GM19035 (cell line): ENCODE results near the gene ANO1.
"Not testable (repeated sequence)": the region's sequence is repeated elsewhere in the genome, so short reads cannot be mapped to it uniquely, and the experiment has no call there.

Experiments used
- ATAC-seq: cut with Tn5 transposase; IDR thresholded peaks from one replicate; pipeline ENCODE4 v1.9.1; 2021; ENCODE audit not compliant: unreplicated experiment

The ANO1 gene

DNA sequence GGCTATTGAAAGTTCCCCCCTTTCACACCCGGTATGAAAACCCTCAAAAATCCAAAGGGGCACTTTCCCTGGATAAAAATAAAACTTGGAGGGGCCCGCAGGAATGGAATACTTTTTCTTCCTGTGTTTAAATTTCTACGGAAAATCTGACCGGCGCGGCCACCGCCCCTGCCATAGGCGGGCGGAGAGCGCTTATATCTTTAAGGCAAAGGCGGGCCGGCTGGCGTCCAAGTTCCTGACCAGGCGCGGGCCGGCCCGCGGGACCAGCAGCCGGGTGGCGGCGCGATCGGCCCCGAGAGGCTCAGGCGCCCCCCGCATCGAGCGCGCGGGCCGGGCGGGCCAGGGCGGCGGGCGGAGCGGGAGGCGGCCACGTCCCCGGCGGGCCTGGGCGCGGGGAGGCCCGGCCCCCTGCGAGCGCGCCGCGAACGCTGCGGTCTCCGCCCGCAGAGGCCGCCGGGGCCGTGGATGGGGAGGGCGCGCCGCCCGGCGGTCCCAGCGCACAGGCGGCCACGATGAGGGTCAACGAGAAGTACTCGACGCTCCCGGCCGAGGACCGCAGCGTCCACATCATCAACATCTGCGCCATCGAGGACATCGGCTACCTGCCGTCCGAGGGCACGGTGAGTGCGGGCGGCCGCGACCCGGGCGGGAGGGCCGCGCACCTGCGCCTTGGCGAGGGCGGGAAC is at the start of gene ANO1:
TSS of gene ANO1 (plus strand) at position 223 of the 686 bp plus-strand sequence. CDS start at position 513, 290 bp downstream.
- ATAC-seq: no peak

DNA sequence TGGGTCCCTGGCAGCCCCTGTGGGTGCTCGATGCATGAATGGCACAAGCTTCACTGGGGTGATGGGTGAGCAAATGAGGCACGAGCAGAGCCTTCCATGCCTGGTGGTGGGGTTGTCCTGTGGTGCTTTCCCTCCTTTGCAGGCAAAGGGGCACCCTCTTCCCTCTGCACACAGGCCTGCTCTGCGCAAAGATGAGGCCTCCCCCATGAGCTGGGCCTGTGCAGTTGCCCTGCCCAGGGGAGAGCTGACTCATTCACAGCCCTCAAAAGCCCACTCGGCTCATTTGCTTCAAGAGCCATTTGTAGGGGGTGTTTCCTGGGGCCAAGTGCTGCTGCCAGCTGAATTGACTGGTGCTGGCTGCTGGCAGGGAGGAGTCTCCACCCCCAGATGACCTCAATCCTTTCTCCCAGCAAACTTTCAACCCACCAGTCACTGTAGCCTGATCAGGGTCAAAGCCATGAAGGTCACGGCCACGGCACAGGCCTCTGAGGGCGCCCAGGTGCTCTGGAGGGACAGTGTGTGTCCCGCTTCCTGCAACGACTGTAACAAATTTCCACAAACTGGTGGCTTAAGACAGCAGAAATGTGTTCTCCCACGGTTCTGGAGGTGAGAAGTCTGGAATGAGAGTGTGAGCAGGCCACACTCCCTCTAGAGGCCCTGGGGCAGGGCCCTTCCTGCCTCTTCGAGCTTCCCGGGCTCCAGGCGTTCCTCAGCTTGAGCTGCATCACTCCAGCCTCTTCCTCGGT is 48.8 kb upstream of the ANO1 start:
- no peak for ATAC-seq

DNA sequence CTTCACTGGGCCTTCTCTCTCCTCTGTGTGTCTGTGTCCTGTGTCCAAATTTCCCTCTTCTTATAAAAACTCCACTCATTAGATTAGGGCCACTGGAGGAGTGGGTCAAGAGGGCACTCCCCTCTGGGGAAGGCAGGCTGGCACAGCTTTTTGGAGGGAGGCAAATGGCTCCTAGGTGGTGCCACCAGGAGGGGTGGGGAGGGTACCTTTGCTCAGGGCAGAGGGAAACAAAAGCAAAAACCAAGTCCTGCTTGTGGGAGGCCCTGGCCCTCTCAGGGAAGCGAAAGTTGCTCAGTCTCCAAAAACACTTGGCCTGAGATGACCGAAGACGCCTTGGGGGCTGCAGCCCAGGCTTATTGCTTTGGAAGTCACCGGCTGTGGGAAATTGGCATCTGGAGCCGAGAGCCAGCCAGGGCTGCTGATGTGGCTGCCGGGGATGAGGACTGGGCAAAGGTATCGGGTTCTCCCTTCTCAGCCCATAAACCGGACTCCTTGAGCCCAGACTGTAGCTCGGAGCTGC is 48.2 kb upstream of the ANO1 start:
- no peak for ATAC-seq

DNA sequence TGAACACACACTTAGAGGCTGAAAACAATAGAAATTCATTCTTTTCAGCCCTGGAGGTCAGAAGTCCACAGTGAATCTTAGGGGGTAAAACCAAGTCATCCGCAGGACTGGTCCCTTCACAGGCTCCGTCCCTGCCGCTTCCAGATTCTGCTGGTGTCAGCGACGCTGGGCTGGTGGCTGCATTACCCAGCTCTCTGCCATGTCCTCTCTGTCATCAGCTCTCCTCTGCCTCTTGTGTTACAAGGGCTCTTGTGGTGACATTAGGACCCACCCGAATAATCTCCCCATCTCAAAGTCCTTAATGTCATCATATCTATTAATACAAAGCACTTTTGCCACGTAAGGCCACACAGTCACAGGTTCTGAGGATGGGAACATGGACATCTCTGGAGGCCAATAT is 47.7 kb upstream of the ANO1 start:
- ATAC-seq: no peak

DNA sequence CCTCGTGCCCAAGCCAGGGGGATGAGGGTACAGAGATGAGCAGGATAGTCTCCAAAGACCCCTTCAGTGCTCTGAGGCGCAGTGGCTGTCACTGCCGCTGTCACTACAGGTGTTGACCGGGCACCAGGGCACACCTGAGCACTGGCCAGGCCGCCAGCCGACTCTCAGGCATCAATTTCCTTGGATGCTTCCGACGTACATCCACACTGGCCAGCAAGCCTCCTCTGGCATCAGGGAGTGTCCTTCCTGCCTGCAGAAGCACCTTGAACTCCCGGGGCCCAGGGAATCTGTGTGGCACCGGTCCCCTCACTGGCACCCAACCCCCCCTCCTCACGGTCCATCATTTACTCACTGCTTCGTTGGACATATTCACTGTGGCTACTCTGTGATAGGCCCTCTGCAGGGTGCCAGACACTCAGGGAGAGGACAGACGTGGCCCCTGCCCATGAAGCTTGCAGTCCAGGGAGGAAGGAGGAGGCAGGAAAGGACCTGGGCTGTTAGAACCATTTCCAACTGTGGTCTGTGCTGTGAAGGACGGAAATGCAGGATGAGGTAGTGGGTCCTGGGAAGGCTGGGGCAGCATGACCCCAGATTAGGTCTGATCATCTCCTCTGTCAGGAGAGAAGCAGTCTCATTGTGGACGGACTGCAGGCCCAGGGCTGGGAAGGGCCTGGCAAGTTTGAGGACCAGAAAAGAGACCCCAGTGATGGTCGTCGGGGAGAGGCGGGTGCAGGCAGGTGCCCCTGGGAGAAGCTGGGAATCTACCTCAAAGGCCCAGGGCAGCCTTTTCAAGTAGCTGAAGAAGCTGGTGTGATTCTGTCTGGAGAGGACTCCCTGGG is 46.3 kb upstream of the ANO1 start:
- ATAC-seq: no peak

DNA sequence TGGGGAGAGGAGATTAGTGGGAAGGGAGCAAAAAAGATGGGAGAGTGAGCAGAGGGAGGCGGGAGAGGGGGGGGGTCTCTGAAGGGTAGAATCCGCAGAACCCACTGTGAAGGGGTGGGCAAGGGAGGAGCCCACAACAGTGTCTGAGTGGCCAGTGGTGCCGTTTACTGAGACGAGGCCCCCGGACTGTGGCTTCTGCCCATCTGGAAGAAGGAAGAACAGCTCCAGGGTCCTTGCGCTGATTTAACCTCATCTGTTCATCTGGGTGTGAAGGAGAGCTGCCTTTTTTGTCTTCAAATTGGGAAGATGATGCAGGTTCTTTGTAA is 45.7 kb upstream of the ANO1 start:
- ATAC-seq: no peak

DNA sequence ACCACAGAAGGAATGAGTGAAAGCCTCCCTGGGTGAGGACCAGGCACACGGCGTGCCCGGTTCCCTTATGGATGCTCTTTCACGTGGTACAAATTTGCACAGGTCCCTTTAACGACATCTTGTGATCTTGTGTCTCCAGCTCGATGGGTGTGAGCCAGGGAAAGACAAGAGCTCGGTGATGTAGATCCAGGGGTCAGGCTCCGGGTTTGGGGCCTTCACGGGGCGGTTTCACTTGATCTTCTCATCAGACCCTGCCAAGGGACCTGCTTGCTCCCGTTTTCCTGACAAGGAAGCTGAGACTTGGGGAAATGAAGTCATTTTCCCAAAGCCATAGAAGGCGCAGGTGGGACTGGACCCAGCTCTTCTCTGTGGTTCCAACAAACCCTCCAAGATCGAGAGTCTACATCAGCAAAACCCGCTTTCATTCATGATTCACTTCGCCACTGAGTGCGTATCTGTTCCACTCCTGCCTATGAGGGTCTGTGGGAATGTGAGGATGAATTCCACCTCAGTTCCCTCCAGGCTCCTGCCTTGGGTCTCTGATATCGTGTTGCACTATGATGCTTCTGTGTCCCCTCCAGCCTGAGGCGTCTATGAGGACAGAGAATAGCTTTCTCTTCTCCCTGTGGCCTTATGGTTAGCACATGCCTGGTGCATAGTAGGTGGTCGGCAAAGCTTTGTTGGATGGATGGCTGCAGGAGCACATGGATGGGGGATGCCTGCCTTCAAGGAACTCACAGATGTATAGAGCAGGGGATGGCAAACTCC is 45.0 kb upstream of the ANO1 start:
- ATAC-seq: no peak

DNA sequence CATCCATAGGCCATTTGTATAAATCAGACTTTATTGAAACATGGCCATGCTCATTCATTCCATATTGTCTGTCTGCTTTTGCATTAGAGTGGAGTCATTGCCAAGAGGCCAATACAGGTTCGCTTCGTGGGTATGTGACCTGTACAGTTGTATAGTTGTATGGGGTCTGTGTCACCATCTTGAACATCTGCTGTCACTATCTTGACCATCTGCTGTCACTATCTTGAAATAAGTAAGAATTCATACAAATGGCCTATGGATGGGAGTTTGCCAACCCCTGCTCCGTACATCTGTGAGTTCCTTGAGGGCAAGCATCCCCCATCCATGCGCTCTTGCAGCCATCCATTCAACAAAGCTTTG is 44.4 kb upstream of the ANO1 start:
- ATAC-seq: no peak

DNA sequence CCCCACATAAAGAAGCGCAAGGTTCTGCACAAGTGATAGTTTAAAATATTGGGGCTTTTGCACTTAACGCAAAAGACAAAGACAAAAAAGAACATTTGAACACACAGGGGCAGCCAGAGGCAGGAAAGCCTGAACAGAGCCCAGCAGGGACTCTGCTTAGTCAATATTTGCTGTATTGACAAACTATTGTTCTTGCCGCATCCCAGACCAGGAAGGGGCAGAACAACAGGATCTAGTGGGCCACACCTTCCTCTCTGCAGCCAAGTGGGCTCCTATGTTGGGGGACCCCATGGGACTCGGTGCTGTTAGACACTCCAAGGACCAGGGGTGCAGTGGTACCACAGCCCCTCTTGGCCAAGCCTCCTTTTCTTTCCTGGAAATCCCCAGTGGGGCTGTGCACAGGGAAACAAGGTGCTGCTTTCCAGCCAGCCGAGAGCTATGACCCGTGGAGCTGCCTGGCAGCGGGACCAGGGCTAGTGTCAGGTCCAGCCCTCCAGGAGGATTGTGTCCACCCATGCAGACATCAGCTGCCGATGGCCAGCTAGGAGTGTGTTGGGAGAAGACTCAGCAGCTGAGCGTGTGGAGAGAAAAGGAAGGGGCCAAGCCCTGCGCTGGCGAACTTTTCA is 43.3 kb upstream of the ANO1 start:
- ATAC-seq: no peak

DNA sequence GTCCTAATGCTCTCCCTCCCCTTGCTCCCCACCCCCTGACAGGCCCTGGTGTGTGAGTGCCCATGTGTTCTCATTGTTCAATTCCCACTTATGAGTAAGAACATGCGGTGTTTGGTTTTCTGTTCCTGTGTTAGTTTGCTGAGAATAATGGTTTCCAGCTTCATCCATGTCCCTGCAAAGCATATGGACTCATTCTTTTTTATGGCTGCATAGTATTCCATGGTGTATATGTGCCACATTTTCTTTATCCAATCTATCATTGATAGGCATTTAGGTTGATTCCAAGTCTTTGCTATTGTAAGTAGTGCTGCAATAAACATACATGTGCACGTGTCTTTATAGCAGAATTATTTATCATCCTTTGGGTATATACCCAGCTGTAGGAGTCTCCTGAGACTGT is 42.5 kb upstream of the ANO1 start:
- ATAC-seq: not testable (repeated sequence)

DNA sequence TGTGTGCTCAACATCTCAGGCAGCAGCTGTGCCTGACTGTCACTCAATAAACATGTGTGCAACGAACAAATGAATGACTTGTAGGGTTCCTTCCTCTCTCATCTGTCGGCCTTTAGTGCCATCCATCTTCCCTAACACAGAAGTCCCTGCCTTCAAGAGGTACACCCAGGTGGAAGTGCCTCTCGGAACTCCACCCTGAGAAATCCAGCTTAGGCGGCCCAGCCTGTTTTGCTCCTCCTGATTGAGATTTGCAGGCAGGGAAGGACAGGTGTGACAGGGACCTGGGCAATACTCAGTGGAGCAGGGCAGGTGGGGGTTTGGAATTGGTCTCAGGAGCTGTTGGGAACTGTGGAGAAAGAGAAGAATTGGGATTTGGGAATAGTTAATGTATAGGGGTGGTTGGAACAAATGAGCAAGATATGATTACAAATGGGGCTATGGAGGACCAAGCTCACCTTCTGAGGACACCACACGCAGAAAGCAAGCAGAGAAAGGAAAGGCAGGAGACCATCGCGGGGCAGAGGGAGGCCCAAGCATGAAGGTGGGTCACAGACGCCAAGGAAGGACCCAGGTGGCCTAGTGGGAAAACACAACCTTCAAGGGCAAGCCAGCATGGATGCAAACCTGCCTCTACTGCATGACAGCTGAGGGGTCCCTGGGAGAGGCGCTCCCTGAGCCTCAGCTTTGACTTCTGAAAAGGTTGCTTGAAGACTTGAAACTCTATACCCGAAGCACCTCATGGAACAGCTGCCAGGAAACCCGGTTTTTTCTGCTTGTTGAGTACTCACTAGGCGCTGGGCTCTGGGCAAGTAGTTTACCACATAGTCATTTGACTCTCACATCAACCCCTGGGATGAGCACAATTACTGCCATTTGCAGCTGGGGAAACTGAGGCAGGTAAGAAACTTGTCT is 40.9 kb upstream of the ANO1 start:
- ATAC-seq: no peak

DNA sequence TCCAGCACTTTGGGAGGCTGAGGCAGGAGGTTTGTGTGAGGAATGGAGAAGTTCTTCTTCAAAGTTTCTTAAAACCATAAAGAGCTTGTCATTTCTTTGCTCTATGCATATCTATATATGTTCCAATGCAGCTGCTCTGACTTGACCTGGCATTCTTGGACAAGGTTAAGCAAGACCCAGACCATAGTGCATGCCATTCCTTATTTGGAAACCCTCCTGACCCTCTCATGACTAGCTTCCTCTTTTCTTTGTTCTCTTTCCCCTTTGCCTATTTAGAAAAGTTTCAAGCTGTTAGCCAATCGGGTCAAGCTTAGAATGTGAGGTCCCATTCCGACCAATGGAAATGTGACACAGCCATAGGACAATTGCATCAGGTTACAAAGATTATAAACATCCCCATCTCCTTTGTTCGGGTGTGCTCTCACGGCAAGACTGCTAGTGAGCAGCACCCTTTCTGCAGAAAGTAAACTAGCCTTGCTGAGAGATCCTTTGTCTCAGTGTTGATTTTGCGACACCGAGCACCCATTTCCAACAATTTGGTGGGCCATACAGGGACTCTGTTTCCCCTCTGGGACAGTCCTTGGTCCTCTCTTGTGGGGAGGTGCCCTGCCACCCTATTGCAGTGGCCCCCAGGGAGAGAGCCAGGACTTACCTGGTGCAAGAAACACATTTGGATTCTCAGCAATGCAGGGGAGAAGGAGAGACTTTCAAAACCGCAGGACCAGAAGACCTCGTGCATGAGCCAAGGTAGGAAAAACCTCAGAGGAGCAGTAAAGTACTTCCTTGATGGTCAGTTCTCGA is 39.9 kb upstream of the ANO1 start:
- no peak for ATAC-seq

DNA sequence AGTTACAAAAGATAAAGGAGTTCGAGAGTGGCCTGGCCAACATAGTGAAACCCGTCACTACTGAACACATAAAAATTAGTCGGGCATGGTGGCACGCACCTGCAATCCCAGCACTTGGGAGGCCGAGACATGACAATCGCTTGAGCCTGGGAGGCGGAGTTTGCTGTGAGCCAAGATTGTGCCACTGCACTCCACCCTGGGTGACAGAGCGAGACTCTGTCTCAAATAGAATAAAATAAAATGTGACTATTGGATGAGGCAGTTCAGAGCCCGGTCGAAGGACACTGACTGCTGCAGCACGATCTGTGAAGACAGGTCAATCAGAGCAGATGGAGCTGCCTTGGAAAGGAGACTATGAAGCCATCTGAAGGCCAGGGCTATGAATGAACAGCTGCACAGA is 37.7 kb upstream of the ANO1 start:
- no peak for ATAC-seq

DNA sequence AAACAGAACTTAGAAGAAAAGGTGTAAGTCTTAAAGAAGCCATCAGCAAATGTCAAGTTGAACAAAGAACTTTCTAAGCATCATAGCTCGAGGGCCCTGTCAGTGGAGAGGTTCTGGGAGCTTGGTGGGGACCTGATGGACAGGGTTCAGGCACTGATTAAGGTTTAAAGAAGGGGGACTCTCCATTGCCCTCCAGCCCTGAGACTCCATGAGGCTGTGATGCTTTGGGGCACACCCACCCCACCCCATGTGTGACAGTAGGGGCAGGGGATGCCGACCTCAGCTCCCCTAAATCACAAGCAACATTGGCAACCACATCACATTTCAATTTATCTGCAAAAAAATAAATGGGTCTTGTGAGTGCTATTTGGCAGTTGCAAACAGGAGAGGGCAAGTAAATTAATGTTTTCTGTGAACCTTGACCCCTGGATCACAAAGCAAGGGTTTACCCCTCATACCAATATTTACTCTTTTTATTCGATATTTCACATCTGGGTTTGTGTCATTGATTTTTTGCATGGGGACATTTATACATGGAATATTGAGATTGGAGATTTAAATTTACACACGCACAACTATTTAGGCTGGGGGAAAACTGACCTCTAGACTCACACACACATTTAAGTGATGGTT is 37.1 kb upstream of the ANO1 start:
- no peak for ATAC-seq

DNA sequence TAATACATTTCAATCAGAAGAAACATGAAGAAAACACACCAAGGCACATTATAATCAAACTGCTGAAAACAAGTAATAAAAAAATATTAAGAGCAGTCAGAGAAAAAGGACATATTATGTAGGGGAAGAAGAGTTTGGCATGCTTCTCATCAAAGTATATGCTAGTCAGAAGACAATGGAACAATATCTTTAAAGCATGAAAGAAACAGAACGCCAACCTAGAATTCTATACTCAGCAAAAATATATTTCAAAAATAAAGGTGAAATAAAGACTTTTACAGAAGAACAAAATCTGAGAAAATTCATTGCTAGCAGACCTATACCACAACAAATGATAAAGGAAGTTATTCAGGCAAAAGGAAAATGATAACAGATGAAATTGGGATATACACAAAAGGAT is 34.6 kb upstream of the ANO1 start:
- no peak for ATAC-seq

DNA sequence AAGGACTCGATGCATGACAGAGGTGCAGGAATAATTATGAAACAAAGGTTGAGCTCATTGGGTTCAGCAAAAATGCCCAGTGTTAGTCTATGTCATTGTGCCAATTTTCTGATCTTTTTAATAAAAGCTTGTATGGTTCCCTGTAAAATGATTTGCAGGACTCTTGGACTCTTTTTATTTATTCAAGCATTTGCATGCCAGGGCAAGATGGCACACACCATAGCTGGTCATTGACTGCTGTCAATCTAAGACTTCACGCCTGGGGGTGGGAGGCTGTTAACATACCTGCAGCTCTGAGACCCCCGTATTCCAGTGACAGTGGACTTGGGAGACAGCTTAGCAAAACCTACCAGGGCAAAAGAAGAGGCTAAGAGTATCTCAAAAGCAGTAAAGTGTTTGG is 32.0 kb upstream of the ANO1 start:
- no peak for ATAC-seq

DNA sequence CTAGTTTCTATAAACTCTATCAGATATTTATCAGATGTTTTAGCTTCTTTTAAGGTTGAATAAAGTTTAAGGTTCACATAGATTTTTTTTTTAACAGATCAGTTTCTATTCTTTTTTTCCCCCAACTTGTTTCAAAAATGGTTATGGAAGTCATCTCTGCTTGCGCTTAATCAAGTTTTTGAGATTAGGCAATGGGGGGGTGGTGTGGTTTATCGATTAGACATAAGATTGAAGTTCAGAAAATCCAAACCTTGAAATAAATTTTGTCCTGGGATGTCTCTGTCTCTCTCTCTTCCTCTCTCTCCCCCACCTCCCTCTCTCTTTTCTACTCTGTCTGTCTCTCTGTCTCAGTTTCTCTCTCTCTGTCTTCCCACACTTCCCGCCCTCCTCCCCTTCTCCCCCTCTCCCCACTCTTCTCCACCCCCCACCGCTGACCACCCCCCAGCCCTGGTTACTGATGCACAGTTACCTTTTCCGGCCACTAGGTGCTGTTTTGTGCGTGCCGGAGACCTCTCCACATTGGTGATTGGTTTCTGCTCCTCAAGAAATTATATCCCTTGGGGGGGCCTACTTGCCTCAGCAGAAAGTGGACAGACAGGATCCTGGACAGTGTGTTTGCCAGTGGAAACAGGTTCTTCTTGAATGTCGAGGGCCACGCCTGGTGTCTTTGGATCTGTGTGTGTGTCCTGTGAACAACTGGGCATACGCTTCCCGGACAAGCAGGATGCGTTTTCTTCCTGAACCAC is 29.7 kb upstream of the ANO1 start:
- no peak for ATAC-seq

DNA sequence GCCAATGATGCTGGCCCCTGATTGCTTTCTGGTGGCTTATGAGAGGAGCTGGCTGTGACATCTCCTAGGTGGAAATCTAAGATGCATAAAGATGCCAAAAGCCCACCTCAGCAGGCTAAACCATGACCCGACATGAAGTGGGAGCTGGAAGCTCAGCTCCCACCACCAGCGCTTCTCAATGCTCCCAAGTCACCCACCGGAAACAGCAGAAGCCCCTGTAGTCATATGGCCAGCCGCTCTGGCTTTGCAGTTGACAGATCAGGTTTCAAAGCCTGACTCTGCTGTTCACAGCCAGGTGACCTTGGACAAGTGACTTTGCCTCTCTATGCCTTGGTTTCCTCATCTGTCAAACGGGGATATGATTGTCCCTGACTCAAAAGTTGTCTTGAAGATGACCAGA is 29.1 kb upstream of the ANO1 start:
- no peak for ATAC-seq
